G401.6 (cell line): ENCODE measurements around the gene COQ10A.

Source experiments
- FAIRE-seq: peaks from 2 replicates; lab custom pipeline; 2012; peaks lifted over from hg19 to GRCh38; lab: Jason Lieb, UNC

Gene COQ10A

GRCh38 chr12:56266693-56267442 is at the start of gene COQ10A:
Gene COQ10A (plus strand): TSS chr12:56266942. CDS start chr12:56267119, 177 bp downstream.
- FAIRE-seq: no peak

- FAIRE-seq: no peak
These were observed 46.9 kb upstream of the COQ10A start for GRCh38 chr12:56219840-56220239.

GRCh38 chr12:56220611-56221231 is 46.0 kb upstream of the COQ10A start:
- no peak for FAIRE-seq

- FAIRE-seq: no peak
These were observed 45.4 kb upstream of the COQ10A start for GRCh38 chr12:56221232-56221756.

GRCh38 chr12:56221757-56222530 is 44.8 kb upstream of the COQ10A start, which contains the start of gene RNF41:
Gene RNF41 (minus strand): TSS chr12:56221922. CDS start chr12:56214047, 7,875 bp downstream.
- FAIRE-seq: peak; percentile 97

GRCh38 chr12:56222531-56222895 is 44.2 kb upstream of the COQ10A start:
- no peak for FAIRE-seq

- no peak for FAIRE-seq
These were observed 43.1 kb upstream of the COQ10A start for GRCh38 chr12:56223571-56224101.

GRCh38 chr12:56224102-56224701 is 42.5 kb upstream of the COQ10A start, which contains the start of gene NABP2:
Gene NABP2 (plus strand): TSS chr12:56224342. CDS start chr12:56224857, 515 bp downstream.
- FAIRE-seq: peak; percentile 96

GRCh38 chr12:56224954-56225353 is 41.8 kb upstream of the COQ10A start:
- FAIRE-seq: no peak

- no peak for FAIRE-seq
These were observed 37.7 kb upstream of the COQ10A start for GRCh38 chr12:56229082-56229481.

GRCh38 chr12:56229916-56230431 is 36.8 kb upstream of the COQ10A start, which contains the start of gene SLC39A5:
Gene SLC39A5 (plus strand): TSS chr12:56230051. CDS start chr12:56231275, 1,224 bp downstream.
- no peak for FAIRE-seq

- FAIRE-seq: no peak
These were observed 36.1 kb upstream of the COQ10A start for GRCh38 chr12:56230432-56231183.

- FAIRE-seq: no peak
These were observed 35.6 kb upstream of the COQ10A start for GRCh38 chr12:56231184-56231582.

- FAIRE-seq: no peak
These were observed 31.9 kb upstream of the COQ10A start for GRCh38 chr12:56234746-56235436.

GRCh38 chr12:56236091-56236490 is 30.7 kb upstream of the COQ10A start:
- FAIRE-seq: no peak

- FAIRE-seq: no peak
These were observed 29.8 kb upstream of the COQ10A start for GRCh38 chr12:56236985-56237384.

GRCh38 chr12:56237552-56237951 is 29.2 kb upstream of the COQ10A start:
- FAIRE-seq: no peak

- no peak for FAIRE-seq
These were observed 25.1 kb upstream of the COQ10A start for GRCh38 chr12:56241424-56242303.

GRCh38 chr12:56242986-56243385 is 23.8 kb upstream of the COQ10A start:
- no peak for FAIRE-seq
